Measurements from ENCODE around the gene BORCS5. TPM values are rescaled to one million over a fixed set of nuclear protein-coding genes. Genes with fewer than 3 reads are reported as not detected.

Gene BORCS5
- total and polyA plus RNA-seq, 7 experiments from 2014 or later = 8.4 to 28.2 (median 18.6) TPM

DNA sequence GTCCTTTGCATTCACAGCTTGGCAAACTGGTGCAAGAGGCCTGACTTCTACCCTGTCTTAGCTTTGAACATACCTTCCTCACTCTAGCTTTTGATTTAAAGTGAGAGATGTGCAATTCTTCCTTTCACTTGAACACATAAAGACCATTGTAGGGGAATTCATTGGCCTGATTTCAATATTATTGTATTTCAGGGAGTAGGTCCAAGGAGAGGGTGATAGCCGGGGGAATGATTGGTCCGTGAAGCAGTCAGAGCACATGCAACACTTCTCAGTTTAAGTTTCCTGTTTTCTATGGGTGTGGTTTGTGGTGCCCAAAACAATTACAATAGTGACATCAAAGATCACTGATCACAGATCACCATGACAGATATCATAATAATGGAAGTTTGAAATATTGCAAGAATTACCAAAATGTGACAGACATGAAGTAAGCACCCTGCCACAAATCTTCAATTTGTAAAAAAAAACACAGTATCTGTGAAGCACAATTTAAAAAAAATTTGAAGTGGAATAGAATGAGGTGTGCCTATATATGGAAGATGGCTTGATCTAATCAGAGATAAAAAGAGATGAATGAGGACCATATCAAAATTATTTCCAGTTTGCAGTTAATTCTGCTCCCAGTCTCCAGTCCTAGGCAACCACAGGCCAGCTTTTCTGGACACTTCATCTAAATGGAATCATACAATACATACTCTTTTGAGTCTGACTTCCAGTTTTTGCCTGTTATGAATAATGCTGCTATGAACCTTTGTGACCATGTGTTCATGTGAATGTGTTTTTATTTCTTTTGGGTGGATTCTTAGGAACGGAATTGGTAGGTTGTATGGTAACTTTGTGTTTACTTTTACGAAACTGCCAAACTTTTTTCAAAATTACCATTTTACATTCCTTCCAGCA, 23.2 kb downstream of the BORCS5 start:
- H3K9me3 Mint-ChIP-seq = peaks cover 0 to 11% (median 0%) of the 10 kb centered on the region in 11 donors
- CTCF ChIA-PET = interaction anchor here (0.6 to 7.1 kb wide), 8 partner anchors 30 to 356 kb away, joined by 3 to 91 read pairs (median 4); partner anchors contain the start of genes DUSP16 and MANSC1
- peaks cover 16 to 62% (median 52%) of the 10 kb centered on the region in 7 donors for H3K4me1 Mint-ChIP-seq
- Histone ChIP-seq H3K27ac (ENCODE audit: low read depth, low read length) (peak overlapping the region; percentile 56), H3K36me3 (ENCODE audit: control insufficient read depth in 2 of 3, insufficient read depth in 3 of 3, low read length in 3 of 3) (peaks cover 0 to 4% (median 0%) of the 10 kb centered on the region in 3 experiments), H3K4me3 (ENCODE audit: low read length) (no peak overlapping the region), H3K4me1 (ENCODE audit: control insufficient read depth in 2 of 2, insufficient read depth in 2 of 2, low read length in 2 of 2) (peaks cover 21 to 68% of the 10 kb centered on the region in 2 donors), H3K27me3 (ENCODE audit: control insufficient read depth in 2 of 2, insufficient read depth in 2 of 2, low read length in 2 of 2) (no peaks in the 10 kb centered on the region), H3K9me3 (ENCODE audit: control insufficient read depth in 2 of 3, low read length in 3 of 3) (no peaks in the 10 kb centered on the region)
- intact Hi-C loops (cut with micrococcal nuclease) = loop anchor here (1.0 to 5.0 kb wide), 3 partner anchors 63 to 407 kb away; partner anchors contain the start of gene APOLD1 (in 1 of the 2)
- H3K27me3 Mint-ChIP-seq = no peaks in the 10 kb centered on the region
- DNase-seq (peak in 7 of 9 donors; percentile 56 to 82 (median 72)), ATAC-seq (peak; percentile 92)
- peak overlapping the region; percentile 78 to 98 (median 91) for H3K27ac Mint-ChIP-seq
- POLR2A ChIA-PET = interaction anchor here (0.5 to 4.3 kb wide), 17 partner anchors 15 to 345 kb away, joined by 3 to 27 read pairs (median 3); partner anchors contain the start of gene DUSP16
- H3K36me3 Mint-ChIP-seq = peaks cover 0 to 42% (median 37%) of the 10 kb centered on the region in 5 donors
- H3K4me3 Mint-ChIP-seq = peak overlapping the region in 7 of 10 donors; percentile 7 to 65 (median 30)

GRCh38 chr12:12380949-12381593, 24.2 kb downstream of the BORCS5 start:
- H3K36me3 Mint-ChIP-seq = peaks cover 0 to 44% (median 38%) of the 10 kb centered on the region in 5 donors
- peaks cover 18 to 67% (median 56%) of the 10 kb centered on the region in 7 donors for H3K4me1 Mint-ChIP-seq
- DNase-seq (no peak), ATAC-seq (no peak)
- Histone ChIP-seq H3K27ac (ENCODE audit: low read depth, low read length) (no peak overlapping the region), H3K36me3 (ENCODE audit: control insufficient read depth in 2 of 3, insufficient read depth in 3 of 3, low read length in 3 of 3) (peaks cover 0 to 4% (median 0%) of the 10 kb centered on the region in 3 experiments), H3K4me1 (ENCODE audit: control insufficient read depth in 2 of 2, insufficient read depth in 2 of 2, low read length in 2 of 2) (peaks cover 23 to 78% of the 10 kb centered on the region in 2 donors), H3K9me3 (ENCODE audit: control insufficient read depth in 2 of 3, low read length in 3 of 3) (no peaks in the 10 kb centered on the region), H3K4me3 (ENCODE audit: low read length) (no peak overlapping the region), H3K27me3 (ENCODE audit: control insufficient read depth in 2 of 2, insufficient read depth in 2 of 2, low read length in 2 of 2) (no peaks in the 10 kb centered on the region)
- POLR2A ChIA-PET = no interaction called here
- intact Hi-C loops (cut with micrococcal nuclease) = loop anchor here (1.0 to 2.0 kb wide), 2 partner anchors 62 to 101 kb away; no protein-coding TSS in a partner anchor
- H3K27me3 Mint-ChIP-seq = no peaks in the 10 kb centered on the region
- peak overlapping the region in 7 of 9 donors; percentile 8 to 98 (median 75) for H3K27ac Mint-ChIP-seq
- peak overlapping the region in 2 of 10 donors; percentile 11 to 14 for H3K4me3 Mint-ChIP-seq
- CTCF ChIA-PET = no interaction called here
- peaks cover 0 to 11% (median 0%) of the 10 kb centered on the region in 11 donors for H3K9me3 Mint-ChIP-seq

DNA sequence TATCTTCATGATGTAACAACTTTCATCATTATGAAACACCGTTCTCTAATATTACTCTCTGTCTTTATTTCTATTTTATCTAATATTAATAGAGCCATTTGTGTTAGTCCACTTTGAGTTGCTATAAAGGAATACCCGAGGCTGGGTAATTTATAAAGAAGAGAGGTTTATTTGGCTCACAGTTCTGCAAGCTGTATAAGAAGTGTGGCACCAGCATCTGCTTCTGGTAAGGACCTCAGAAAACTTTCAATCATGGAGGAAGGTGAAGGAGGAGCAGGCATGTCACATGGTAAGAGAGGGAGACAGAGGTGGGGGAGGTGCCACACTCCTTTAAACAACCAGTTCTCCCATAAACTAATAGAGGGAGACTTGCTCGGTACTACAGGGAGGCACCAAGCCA, 25.1 kb downstream of the BORCS5 start:
- ATAC-seq (no peak), DNase-seq (no peak)
- Histone ChIP-seq H3K36me3 (ENCODE audit: control insufficient read depth in 2 of 3, insufficient read depth in 3 of 3, low read length in 3 of 3) (peaks cover 0 to 4% (median 0%) of the 10 kb centered on the region in 3 experiments), H3K27ac (ENCODE audit: low read depth, low read length) (no peak overlapping the region), H3K4me1 (ENCODE audit: control insufficient read depth in 2 of 2, insufficient read depth in 2 of 2, low read length in 2 of 2) (peaks cover 20 to 75% of the 10 kb centered on the region in 2 donors), H3K4me3 (ENCODE audit: low read length) (no peak overlapping the region), H3K9me3 (ENCODE audit: control insufficient read depth in 2 of 3, low read length in 3 of 3) (no peaks in the 10 kb centered on the region), H3K27me3 (ENCODE audit: control insufficient read depth in 2 of 2, insufficient read depth in 2 of 2, low read length in 2 of 2) (no peaks in the 10 kb centered on the region)
- intact Hi-C loops (cut with micrococcal nuclease) = loop anchor here in 1 of 2 donors (2.0 kb wide), 1 partner anchor 61 kb away; no protein-coding TSS in a partner anchor
- peaks cover 0 to 11% (median 0%) of the 10 kb centered on the region in 11 donors for H3K9me3 Mint-ChIP-seq
- peaks cover 0 to 44% (median 41%) of the 10 kb centered on the region in 5 donors for H3K36me3 Mint-ChIP-seq
- ChIA-PET POLR2A (interaction anchor here (0.6 kb wide), 1 partner anchor 44 kb away, joined by 4 read pairs; no protein-coding TSS in a partner anchor), CTCF (no interaction called here)
- no peaks in the 10 kb centered on the region for H3K27me3 Mint-ChIP-seq
- H3K4me3 Mint-ChIP-seq = no peak overlapping the region
- H3K27ac Mint-ChIP-seq = peak overlapping the region in 6 of 9 donors; percentile 38 to 89 (median 71)
- H3K4me1 Mint-ChIP-seq = peaks cover 18 to 63% (median 51%) of the 10 kb centered on the region in 7 donors

DNA sequence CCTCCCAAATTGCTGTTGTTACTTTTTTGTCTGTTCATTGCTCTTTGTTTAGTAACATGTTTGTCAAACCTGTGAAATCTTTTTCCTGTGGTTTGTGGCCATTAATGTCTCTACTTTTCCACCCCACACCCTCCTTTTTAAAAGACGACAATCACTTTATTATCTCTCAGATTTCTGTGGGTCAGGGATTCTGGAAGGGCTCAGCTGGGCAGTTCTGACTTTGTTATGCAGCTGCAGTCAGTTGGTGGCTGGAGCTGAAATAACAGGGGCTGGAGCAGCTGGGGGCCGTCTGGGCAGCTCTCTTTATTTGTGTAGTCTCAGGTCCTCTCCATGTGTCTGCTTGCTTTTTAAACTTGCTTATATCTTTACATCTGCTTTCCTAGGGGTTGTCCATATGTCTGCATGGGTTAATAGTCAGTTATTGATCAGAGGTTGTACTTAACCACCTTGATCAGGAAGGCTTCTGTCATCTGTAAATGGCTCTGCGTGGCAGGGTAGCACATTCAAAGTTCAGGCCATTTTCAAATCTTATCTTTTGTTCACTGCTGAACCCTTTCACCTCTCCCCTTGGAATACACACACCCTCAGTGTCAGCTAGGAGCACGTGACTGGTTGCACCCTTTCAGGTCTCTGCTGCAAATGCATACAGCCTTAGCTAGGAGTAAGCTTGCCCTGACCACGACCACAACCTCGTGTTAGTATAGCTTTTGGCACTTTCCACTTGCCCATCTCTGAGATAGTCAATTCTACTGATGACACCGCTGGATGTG, 27.9 kb downstream of the BORCS5 start:
- CTCF ChIA-PET = interaction anchor here (0.6 to 1.2 kb wide), 3 partner anchors 57 to 391 kb away, joined by 3 to 7 read pairs (median 5); no protein-coding TSS in a partner anchor
- POLR2A ChIA-PET = interaction anchor here (1.2 kb wide), 1 partner anchor 144 kb away, joined by 6 read pairs; no protein-coding TSS in a partner anchor
- H3K4me1 ChIP-seq (ENCODE audit: control insufficient read depth in 2 of 2, insufficient read depth in 2 of 2, low read length in 2 of 2) = peaks cover 15 to 57% of the 10 kb centered on the region in 2 donors
- H3K4me1 Mint-ChIP-seq = peaks cover 11 to 64% (median 43%) of the 10 kb centered on the region in 7 donors
- ATAC-seq (peak; percentile 56), DNase-seq (peak in 1 of 9 donors; percentile 34)
- H3K4me3 ChIP-seq (ENCODE audit: low read length) = no peak overlapping the region
- intact Hi-C loops (cut with micrococcal nuclease) = loop anchor here in 1 of 2 donors (2.0 kb wide), 2 partner anchors 54 to 90 kb away; no protein-coding TSS in a partner anchor
- peak overlapping the region in 7 of 9 donors; percentile 46 to 98 (median 62) for H3K27ac Mint-ChIP-seq
- peaks cover 0 to 4% (median 0%) of the 10 kb centered on the region in 3 experiments for H3K36me3 ChIP-seq (ENCODE audit: control insufficient read depth in 2 of 3, insufficient read depth in 3 of 3, low read length in 3 of 3)
- H3K9me3 Mint-ChIP-seq = peaks cover 0 to 11% (median 0%) of the 10 kb centered on the region in 11 donors
- no peaks in the 10 kb centered on the region for H3K27me3 Mint-ChIP-seq
- peak overlapping the region in 5 of 10 donors; percentile 5 to 88 (median 30) for H3K4me3 Mint-ChIP-seq
- peaks cover 0 to 55% (median 40%) of the 10 kb centered on the region in 5 donors for H3K36me3 Mint-ChIP-seq
- no peaks in the 10 kb centered on the region for H3K9me3 ChIP-seq (ENCODE audit: control insufficient read depth in 2 of 3, low read length in 3 of 3)
- no peaks in the 10 kb centered on the region for H3K27me3 ChIP-seq (ENCODE audit: control insufficient read depth in 2 of 2, insufficient read depth in 2 of 2, low read length in 2 of 2)
- no peak overlapping the region for H3K27ac ChIP-seq (ENCODE audit: low read depth, low read length)

DNA sequence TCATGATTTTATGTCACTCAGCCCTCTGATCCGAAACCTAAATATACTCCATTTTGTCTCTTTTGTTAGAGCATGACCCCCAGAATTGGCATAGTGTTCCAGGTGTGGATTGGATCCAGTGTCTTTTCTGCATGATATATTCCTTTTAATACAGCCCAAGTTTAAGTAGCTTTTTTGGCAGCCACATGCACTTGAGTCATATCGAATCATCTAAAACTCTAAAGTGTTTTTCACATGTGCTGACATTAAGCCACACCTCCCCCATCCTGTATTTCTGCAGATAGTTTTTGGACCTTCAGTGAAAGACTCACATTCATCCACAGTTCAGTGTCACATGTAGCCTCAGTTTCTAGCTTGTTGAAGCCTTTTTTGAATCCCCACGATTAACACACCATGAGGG, 30.6 kb downstream of the BORCS5 start:
- no peak for ATAC-seq
- Mint-ChIP-seq H3K9me3 (peaks cover 0 to 3% (median 0%) of the 10 kb centered on the region in 11 donors), H3K4me1 (peaks cover 11 to 48% (median 32%) of the 10 kb centered on the region in 7 donors), H3K27ac (peak overlapping the region in 5 of 9 donors; percentile 33 to 78 (median 46)), H3K4me3 (peak overlapping the region in 1 of 10 donors; percentile 65), H3K36me3 (peaks cover 0 to 53% (median 36%) of the 10 kb centered on the region in 5 donors), H3K27me3 (no peaks in the 10 kb centered on the region)
- Histone ChIP-seq H3K4me3 (ENCODE audit: low read length) (no peak overlapping the region), H3K36me3 (ENCODE audit: control insufficient read depth in 2 of 3, insufficient read depth in 3 of 3, low read length in 3 of 3) (peaks cover 0 to 4% (median 0%) of the 10 kb centered on the region in 3 experiments), H3K27ac (ENCODE audit: low read depth, low read length) (no peak overlapping the region), H3K27me3 (ENCODE audit: control insufficient read depth in 2 of 2, insufficient read depth in 2 of 2, low read length in 2 of 2) (no peaks in the 10 kb centered on the region), H3K9me3 (ENCODE audit: control insufficient read depth in 2 of 3, low read length in 3 of 3) (no peaks in the 10 kb centered on the region), H3K4me1 (ENCODE audit: control insufficient read depth in 2 of 2, insufficient read depth in 2 of 2, low read length in 2 of 2) (peaks cover 9 to 39% of the 10 kb centered on the region in 2 donors)
- no peak for DNase-seq
- CTCF ChIA-PET = interaction anchor here (0.8 to 1.1 kb wide), 2 partner anchors 141 to 177 kb away, joined by 3 to 4 read pairs; no protein-coding TSS in a partner anchor
- POLR2A ChIA-PET = interaction anchor here (1.3 kb wide), 1 partner anchor 318 kb away, joined by 6 read pairs; no protein-coding TSS in a partner anchor
- intact Hi-C loops (cut with micrococcal nuclease) = no loop called here

All from naive thymus-derived CD4-positive, alpha-beta T cell (primary cell).